ENCODE results near the gene LCORL.

DNA sequence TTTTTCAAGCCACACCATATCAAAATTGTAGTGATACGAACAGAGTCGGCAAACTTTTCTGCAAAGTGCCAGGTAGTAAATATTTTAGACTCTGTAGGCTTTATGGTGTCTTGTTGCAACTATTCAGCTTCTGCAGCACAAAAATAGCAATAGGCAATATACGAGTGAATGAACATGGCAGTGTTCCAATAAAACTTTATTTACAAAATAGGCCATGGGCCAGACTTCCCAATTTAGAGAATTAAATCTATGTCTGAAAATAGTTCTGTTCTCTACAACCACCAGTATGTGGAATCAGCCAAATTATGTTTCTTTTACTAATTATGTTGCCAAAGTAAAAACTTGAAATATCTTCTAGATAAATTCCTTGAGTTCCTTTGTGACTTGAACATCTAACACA lies 154.3 kb downstream of the LCORL start:
- TF ChIP-seq, protein P1, sequence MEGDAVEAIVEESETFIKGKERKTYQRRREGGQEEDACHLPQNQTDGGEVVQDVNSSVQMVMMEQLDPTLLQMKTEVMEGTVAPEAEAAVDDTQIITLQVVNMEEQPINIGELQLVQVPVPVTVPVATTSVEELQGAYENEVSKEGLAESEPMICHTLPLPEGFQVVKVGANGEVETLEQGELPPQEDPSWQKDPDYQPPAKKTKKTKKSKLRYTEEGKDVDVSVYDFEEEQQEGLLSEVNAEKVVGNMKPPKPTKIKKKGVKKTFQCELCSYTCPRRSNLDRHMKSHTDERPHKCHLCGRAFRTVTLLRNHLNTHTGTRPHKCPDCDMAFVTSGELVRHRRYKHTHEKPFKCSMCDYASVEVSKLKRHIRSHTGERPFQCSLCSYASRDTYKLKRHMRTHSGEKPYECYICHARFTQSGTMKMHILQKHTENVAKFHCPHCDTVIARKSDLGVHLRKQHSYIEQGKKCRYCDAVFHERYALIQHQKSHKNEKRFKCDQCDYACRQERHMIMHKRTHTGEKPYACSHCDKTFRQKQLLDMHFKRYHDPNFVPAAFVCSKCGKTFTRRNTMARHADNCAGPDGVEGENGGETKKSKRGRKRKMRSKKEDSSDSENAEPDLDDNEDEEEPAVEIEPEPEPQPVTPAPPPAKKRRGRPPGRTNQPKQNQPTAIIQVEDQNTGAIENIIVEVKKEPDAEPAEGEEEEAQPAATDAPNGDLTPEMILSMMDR (IDR thresholded peaks at IDR 0.05): no peak
- no peak for TF ChIP-seq POLR2A (IDR thresholded peaks at IDR 0.05)
